GM12872 (cell line): ENCODE measurements around the gene KLF3.

ENCODE experiments used
- CTCF ChIP-seq: IDR thresholded peaks from 3 replicates; pipeline ENCODE4 v1.5.1; 2011; ENCODE audit warnings: low read depth, mild to moderate bottlenecking, low read length, moderate library complexity; ENCODE audit not compliant: insufficient read depth

Gene KLF3

DNA sequence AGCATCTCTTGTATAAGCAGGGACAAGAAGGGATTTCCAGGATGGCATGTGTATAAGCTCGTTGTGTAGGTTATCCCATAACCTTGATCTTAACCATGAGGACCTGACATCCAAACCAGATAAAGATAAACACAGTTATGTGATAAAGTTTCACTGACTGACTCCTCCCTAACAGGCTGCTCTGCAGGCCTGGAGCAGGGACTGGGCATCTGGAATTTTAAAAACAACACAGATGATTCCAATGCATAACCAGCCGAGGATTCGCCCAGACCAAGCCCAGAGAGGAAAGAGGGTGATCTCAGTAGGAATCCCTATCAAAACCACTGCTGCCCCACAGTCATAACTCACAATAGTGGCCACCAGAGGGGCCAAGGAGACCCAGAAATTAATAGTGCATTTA, 22.7 kb downstream of the KLF3 start:
- TF ChIP-seq CTCF, result no peak

DNA sequence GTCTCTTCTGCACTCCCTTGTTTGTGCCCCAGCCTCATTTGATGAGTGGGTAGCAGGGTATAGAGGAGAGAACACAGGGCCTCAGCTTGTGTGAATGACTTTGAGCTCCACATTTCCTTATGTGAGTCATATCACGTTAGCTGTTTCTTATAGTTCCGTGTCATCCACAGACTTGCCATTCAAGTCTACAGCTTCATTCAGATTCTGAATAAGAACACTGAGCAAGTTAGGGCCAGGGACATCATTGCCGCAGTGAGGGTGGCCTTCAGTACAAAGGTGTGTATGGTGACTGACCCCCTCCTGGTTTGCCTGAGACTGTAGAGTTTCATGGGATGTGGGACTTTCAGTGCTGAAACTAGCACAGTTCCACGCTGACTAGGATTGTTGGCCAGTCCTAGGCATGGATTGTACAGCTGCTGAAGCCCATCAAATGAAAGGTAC, 23.6 kb downstream of the KLF3 start:
- no peak for TF ChIP-seq CTCF

- no peak for TF ChIP-seq CTCF
These were observed 24.8 kb downstream of the KLF3 start for GRCh38 chr4:38688676-38689355.

GRCh38 chr4:38691251-38692008, 27.4 kb downstream of the KLF3 start:
- TF ChIP-seq CTCF, result no peak

- TF ChIP-seq CTCF, result no peak
These were observed 28.4 kb downstream of the KLF3 start for GRCh38 chr4:38692421-38692820.

- no peak for TF ChIP-seq CTCF
These were observed 29.6 kb downstream of the KLF3 start for GRCh38 chr4:38693569-38693968.

DNA sequence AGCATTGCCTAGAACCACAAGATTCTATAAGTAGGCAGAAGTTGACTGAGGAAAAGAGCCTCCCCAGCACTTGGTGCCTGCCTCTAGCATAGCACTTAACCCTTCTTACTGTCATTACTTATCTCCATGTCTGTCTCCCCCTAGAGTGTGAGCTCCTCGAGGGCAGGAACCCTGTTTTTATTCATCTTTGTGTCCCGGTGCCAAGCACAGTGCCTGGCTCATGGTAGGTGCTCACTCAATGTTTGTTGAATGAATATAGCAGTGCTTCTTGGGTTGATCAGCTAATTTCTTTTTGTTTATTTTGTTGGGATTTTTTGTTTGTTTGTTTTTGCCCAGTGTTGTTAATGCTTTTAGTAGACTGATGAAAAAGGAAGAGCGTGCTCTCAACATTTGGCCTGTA, 30.3 kb downstream of the KLF3 start:
- TF ChIP-seq CTCF, result no peak
